Mucosa of stomach (tissue), 1 donor: Measurements from ENCODE around the gene FGD6.

Experiments used
- H3K27me3 ChIP-seq: one replicate; pipeline ENCODE4 v1.7.0; 2013; ENCODE audit warnings: mild to moderate bottlenecking, low read length; ENCODE audit not compliant: control insufficient read depth, insufficient read depth
- H3K36me3 ChIP-seq: one replicate; pipeline ENCODE4 v1.7.0; 2013; ENCODE audit warnings: low read length; ENCODE audit not compliant: control insufficient read depth, insufficient read depth
- H3K4me1 ChIP-seq: one replicate; pipeline ENCODE4 v1.7.0; 2013; ENCODE audit warnings: mild to moderate bottlenecking, low read length; ENCODE audit not compliant: control insufficient read depth, insufficient read depth
- H3K4me3 ChIP-seq: one replicate; pipeline ENCODE4 v1.7.0; 2013; ENCODE audit warnings: low read length
- H3K9ac ChIP-seq: one replicate; pipeline ENCODE4 v1.7.0; 2013; ENCODE audit warnings: mild to moderate bottlenecking, low read length, moderate library complexity
- H3K9me3 ChIP-seq: one replicate; pipeline ENCODE4 v1.7.0; 2013; ENCODE audit warnings: mild to moderate bottlenecking, low read length, moderate library complexity; ENCODE audit not compliant: control insufficient read depth
- donor health status: Pancreatic carcinoma.

The FGD6 gene

GRCh38 chr12:95217377-95218149, at the start of gene FGD6, which contains the start of gene VEZT:
Gene FGD6 (minus strand): TSS chr12:95217467. CDS start chr12:95217240, 227 bp downstream.
Gene VEZT (plus strand): TSS chr12:95217807. CDS start chr12:95217851, 44 bp downstream.
- H3K36me3 ChIP-seq = no peaks in the 10 kb centered on the region
- H3K27me3 ChIP-seq = no peaks in the 10 kb centered on the region
- H3K4me1 ChIP-seq = peaks cover 6% of the 10 kb centered on the region
- H3K9ac ChIP-seq = peak within 1 kb of the TSS; percentile 90
- no peaks in the 10 kb centered on the region for H3K9me3 ChIP-seq
- H3K4me3 ChIP-seq = peak within 1 kb of the TSS; percentile 89

GRCh38 chr12:95266254-95266653, 49.0 kb upstream of the FGD6 start:
- no peaks in the 10 kb centered on the region for H3K36me3 ChIP-seq
- H3K4me3 ChIP-seq = no peak overlapping the region
- H3K9me3 ChIP-seq = no peaks in the 10 kb centered on the region
- H3K4me1 ChIP-seq = peaks cover 3% of the 10 kb centered on the region
- H3K27me3 ChIP-seq = no peaks in the 10 kb centered on the region
- H3K9ac ChIP-seq = no peak overlapping the region

- Histone ChIP-seq H3K36me3 (no peaks in the 10 kb centered on the region), H3K4me3 (no peak overlapping the region), H3K9ac (no peak overlapping the region), H3K9me3 (no peaks in the 10 kb centered on the region), H3K27me3 (no peaks in the 10 kb centered on the region), H3K4me1 (no peaks in the 10 kb centered on the region)
Measured at GRCh38 chr12:95265765-95266164, 48.5 kb upstream of the FGD6 start.

- no peaks in the 10 kb centered on the region for H3K27me3 ChIP-seq
- no peaks in the 10 kb centered on the region for H3K9me3 ChIP-seq
- no peaks in the 10 kb centered on the region for H3K4me1 ChIP-seq
- H3K4me3 ChIP-seq = no peak overlapping the region
- no peak overlapping the region for H3K9ac ChIP-seq
- no peaks in the 10 kb centered on the region for H3K36me3 ChIP-seq
Measured at GRCh38 chr12:95262808-95263207, 45.5 kb upstream of the FGD6 start.

- Histone ChIP-seq H3K4me1 (no peaks in the 10 kb centered on the region), H3K36me3 (no peaks in the 10 kb centered on the region), H3K9ac (no peak overlapping the region), H3K27me3 (no peaks in the 10 kb centered on the region), H3K9me3 (no peaks in the 10 kb centered on the region), H3K4me3 (no peak overlapping the region)
Measured at GRCh38 chr12:95261109-95261508, 43.8 kb upstream of the FGD6 start.

- H3K36me3 ChIP-seq = no peaks in the 10 kb centered on the region
- H3K9me3 ChIP-seq = no peaks in the 10 kb centered on the region
Measured at GRCh38 chr12:95259368-95259767, 42.1 kb upstream of the FGD6 start.

GRCh38 chr12:95258803-95259202, 41.5 kb upstream of the FGD6 start:
- H3K9ac ChIP-seq = no peak overlapping the region
- H3K36me3 ChIP-seq = no peaks in the 10 kb centered on the region

More at GRCh38 chr12:95259368-95259767, 42.1 kb upstream of the FGD6 start:
- H3K4me1 ChIP-seq = no peaks in the 10 kb centered on the region
- H3K27me3 ChIP-seq = no peaks in the 10 kb centered on the region
- H3K4me3 ChIP-seq = no peak overlapping the region
- no peak overlapping the region for H3K9ac ChIP-seq

GRCh38 chr12:95258151-95258550, 40.9 kb upstream of the FGD6 start:
- Histone ChIP-seq H3K4me1 (no peaks in the 10 kb centered on the region), H3K9ac (no peak overlapping the region), H3K9me3 (no peaks in the 10 kb centered on the region), H3K4me3 (no peak overlapping the region), H3K27me3 (no peaks in the 10 kb centered on the region), H3K36me3 (no peaks in the 10 kb centered on the region)

More at GRCh38 chr12:95258803-95259202, 41.5 kb upstream of the FGD6 start:
- no peaks in the 10 kb centered on the region for H3K27me3 ChIP-seq
- no peaks in the 10 kb centered on the region for H3K4me1 ChIP-seq
- H3K4me3 ChIP-seq = no peak overlapping the region
- no peaks in the 10 kb centered on the region for H3K9me3 ChIP-seq

GRCh38 chr12:95257541-95257940, 40.3 kb upstream of the FGD6 start:
- Histone ChIP-seq H3K27me3 (no peaks in the 10 kb centered on the region), H3K4me3 (no peak overlapping the region), H3K36me3 (no peaks in the 10 kb centered on the region), H3K4me1 (no peaks in the 10 kb centered on the region), H3K9ac (no peak overlapping the region), H3K9me3 (no peaks in the 10 kb centered on the region)

GRCh38 chr12:95253386-95253785, 36.1 kb upstream of the FGD6 start:
- Histone ChIP-seq H3K9me3 (no peaks in the 10 kb centered on the region), H3K9ac (no peak overlapping the region), H3K36me3 (no peaks in the 10 kb centered on the region), H3K27me3 (no peaks in the 10 kb centered on the region), H3K4me1 (peaks cover 5% of the 10 kb centered on the region), H3K4me3 (no peak overlapping the region)

- Histone ChIP-seq H3K9ac (no peak overlapping the region), H3K9me3 (no peaks in the 10 kb centered on the region), H3K27me3 (no peaks in the 10 kb centered on the region), H3K4me1 (peaks cover 5% of the 10 kb centered on the region), H3K36me3 (no peaks in the 10 kb centered on the region), H3K4me3 (no peak overlapping the region)
Measured at GRCh38 chr12:95248604-95249360, 31.5 kb upstream of the FGD6 start.

- Histone ChIP-seq H3K27me3 (no peaks in the 10 kb centered on the region), H3K4me1 (peaks cover 5% of the 10 kb centered on the region), H3K4me3 (no peak overlapping the region), H3K9me3 (no peaks in the 10 kb centered on the region), H3K36me3 (no peaks in the 10 kb centered on the region), H3K9ac (no peak overlapping the region)
Measured at GRCh38 chr12:95248095-95248494, 30.8 kb upstream of the FGD6 start.
